Liver (tissue), 9 donors: ENCODE measurements around the gene ARHGEF4. TPM values are rescaled to one million over a fixed set of nuclear protein-coding genes. Genes with fewer than 3 reads are reported as not detected.

Experiments used
- DNase-seq: peaks from one replicate; pipeline ENCODE4 v3.0.0-alpha.2; 2017; ENCODE audit warnings: low spot score
- H3K27ac ChIP-seq, 2 donors: one replicate each; pipeline ENCODE4 v1.7.0; 2013; ENCODE audit warnings: inconsistent platforms in 2 of 2, low read length in 2 of 2, control low read depth in 1 of 2, low read depth in 1 of 2, mild to moderate bottlenecking in 1 of 2
- H3K27me3 ChIP-seq, 4 donors: one replicate each; pipeline versions ENCODE4 v1.6.1 to v1.7.0; 2013; ENCODE audit warnings: low read length in 3 of 4, inconsistent platforms in 1 of 4, mild to moderate bottlenecking in 1 of 4, moderate library complexity in 1 of 4; ENCODE audit not compliant: control insufficient read depth in 4 of 4, insufficient read depth in 4 of 4
- H3K36me3 ChIP-seq, 4 donors: one replicate each; pipeline versions ENCODE4 v1.6.1 to v1.7.0; 2013; ENCODE audit warnings: low read length in 3 of 4, mild to moderate bottlenecking in 3 of 4, low read depth in 1 of 4, moderate library complexity in 1 of 4; ENCODE audit not compliant: control insufficient read depth in 4 of 4, insufficient read depth in 3 of 4
- H3K4me1 ChIP-seq, 4 donors: one replicate each; pipeline versions ENCODE4 v1.6.1 to v1.7.0; 2013; ENCODE audit warnings: low read length in 3 of 4, mild to moderate bottlenecking in 3 of 4, moderate library complexity in 1 of 4; ENCODE audit not compliant: control insufficient read depth in 4 of 4, insufficient read depth in 4 of 4
- H3K4me3 ChIP-seq, 3 donors: one replicate each; pipeline versions ENCODE4 v1.6.1 to v1.7.0; 2013; ENCODE audit warnings: low read length in 3 of 3, control low read depth in 1 of 3, low read depth in 1 of 3, mild to moderate bottlenecking in 1 of 3
- H3K9ac ChIP-seq, 2 donors: one replicate each; pipeline ENCODE4 v1.7.0; 2013; ENCODE audit warnings: low read length in 2 of 2, mild to moderate bottlenecking in 2 of 2, moderate library complexity in 2 of 2, control low read depth in 1 of 2, low read depth in 1 of 2
- H3K9me3 ChIP-seq, 4 donors: one replicate each; pipeline versions ENCODE4 v1.6.1 to v1.7.0; 2013; ENCODE audit warnings: low read length in 3 of 4; ENCODE audit not compliant: control insufficient read depth in 4 of 4
- ATF3 ChIP-seq: IDR thresholded peaks from 2 replicates; pipeline ENCODE4 v1.6.1; 2016; ENCODE audit warnings: antibody characterized with exemption
- CTCF ChIP-seq: fragments of 150-350 bp; IDR thresholded peaks from 2 replicates; pipeline ENCODE4 v1.5.1; 2017; ENCODE audit warnings: improper control_type of control experiment, low read depth, low read length; ENCODE audit not compliant: missing input control
- EGR1 ChIP-seq, 2 donors: IDR thresholded peaks; 2 replicates each; pipeline ENCODE4 v1.6.1; 2016 to 2018; ENCODE audit warnings: antibody characterized with exemption in 2 of 2, low read depth in 2 of 2
- FOXA1 ChIP-seq: IDR thresholded peaks from 2 replicates; pipeline ENCODE4 v1.6.1; 2016; ENCODE audit warnings: antibody characterized with exemption
- FOXA2 ChIP-seq: IDR thresholded peaks from 2 replicates; pipeline ENCODE4 v1.6.1; 2016; ENCODE audit warnings: antibody characterized with exemption
- GABPA ChIP-seq, 2 donors: IDR thresholded peaks in 1 of 2; conservative IDR thresholded peaks in 1 of 2; 2 replicates each; pipeline ENCODE4 v1.6.1; 2016; ENCODE audit warnings: antibody characterized with exemption in 2 of 2, mild to moderate bottlenecking in 1 of 2, moderate library complexity in 1 of 2
- HNF4A ChIP-seq, 2 donors: conservative IDR thresholded peaks; 2 replicates each; pipeline ENCODE4 v1.6.1; 2016; ENCODE audit warnings: antibody characterized with exemption in 2 of 2, mild to moderate bottlenecking in 2 of 2
- HNF4G ChIP-seq: IDR thresholded peaks from 2 replicates; pipeline ENCODE4 v1.6.1; 2016; ENCODE audit warnings: antibody characterized with exemption
- JUND ChIP-seq, 2 donors: IDR thresholded peaks; 2 replicates each; pipeline ENCODE4 v1.6.1; 2016; ENCODE audit warnings: antibody characterized with exemption in 2 of 2
- MAX ChIP-seq: IDR thresholded peaks from 2 replicates; pipeline ENCODE4 v1.6.1; 2016; ENCODE audit warnings: antibody characterized with exemption
- NR2F2 ChIP-seq: IDR thresholded peaks from 2 replicates; pipeline ENCODE4 v1.6.1; 2016; ENCODE audit warnings: antibody characterized with exemption
- REST ChIP-seq: IDR thresholded peaks from 2 replicates; pipeline ENCODE4 v1.6.1; 2016; ENCODE audit warnings: antibody characterized with exemption, mild to moderate bottlenecking
- RXRA ChIP-seq, 2 donors: IDR thresholded peaks; 2 replicates each; pipeline ENCODE4 v1.6.1; 2017 to 2018; ENCODE audit warnings: antibody characterized with exemption in 2 of 2, mild to moderate bottlenecking in 1 of 2
- SP1 ChIP-seq: IDR thresholded peaks from 2 replicates; pipeline ENCODE4 v1.6.1; 2018; ENCODE audit warnings: antibody characterized with exemption, mild to moderate bottlenecking
- TAF1 ChIP-seq: conservative IDR thresholded peaks from 2 replicates; pipeline ENCODE4 v1.6.1; 2016; ENCODE audit warnings: antibody characterized with exemption, mild to moderate bottlenecking
- YY1 ChIP-seq: IDR thresholded peaks from 2 replicates; pipeline ENCODE4 v1.6.1; 2016; ENCODE audit warnings: antibody characterized with exemption, mild to moderate bottlenecking
- WGBS: extraction: QIAGEN DNeasy Blood & Tissue Kit; methylation state at CpG from one replicate; pipeline ENCODE4 v1.1.7; 2013; 5-methylcytosine and 5-hydroxymethylcytosine counted together
- polyA plus RNA-seq, 2 donors: library from polyadenylated mRNA; stranded (reverse) in 1 of 2; unstranded in 1 of 2; fragments of 200-250 nt in 1 of 2; fragments of >200 nt in 1 of 2; fragmentation: Nextera tagmentation in 1 of 2; extraction: Ambion mirVana in 1 of 2; gene quantifications; one replicate each; pipeline versions ENCODE4 v1.2.1 to v1.2.3, GENCODE V29; 2013 to 2015
- total RNA-seq, 2 donors: library from RNA; depleted of rRNA; stranded (reverse); fragments of >200 nt; gene quantifications; one replicate each; pipeline ENCODE4 v1.2.3, GENCODE V29; 2014
- TF ChIP-seq, protein P1 (sequence below): IDR thresholded peaks from 2 replicates; pipeline ENCODE4 v1.6.1; 2016; ENCODE audit warnings: antibody characterized with exemption
- donor health status: healthy.
- donor health status: healthy.
- donor health status: healthy.
- donor health status: healthy.
- donor health status: healthy.

ARHGEF4 gene
- total and polyA plus RNA-seq, 4 donors, result 0.08 TPM; not detected in 2

DNA sequence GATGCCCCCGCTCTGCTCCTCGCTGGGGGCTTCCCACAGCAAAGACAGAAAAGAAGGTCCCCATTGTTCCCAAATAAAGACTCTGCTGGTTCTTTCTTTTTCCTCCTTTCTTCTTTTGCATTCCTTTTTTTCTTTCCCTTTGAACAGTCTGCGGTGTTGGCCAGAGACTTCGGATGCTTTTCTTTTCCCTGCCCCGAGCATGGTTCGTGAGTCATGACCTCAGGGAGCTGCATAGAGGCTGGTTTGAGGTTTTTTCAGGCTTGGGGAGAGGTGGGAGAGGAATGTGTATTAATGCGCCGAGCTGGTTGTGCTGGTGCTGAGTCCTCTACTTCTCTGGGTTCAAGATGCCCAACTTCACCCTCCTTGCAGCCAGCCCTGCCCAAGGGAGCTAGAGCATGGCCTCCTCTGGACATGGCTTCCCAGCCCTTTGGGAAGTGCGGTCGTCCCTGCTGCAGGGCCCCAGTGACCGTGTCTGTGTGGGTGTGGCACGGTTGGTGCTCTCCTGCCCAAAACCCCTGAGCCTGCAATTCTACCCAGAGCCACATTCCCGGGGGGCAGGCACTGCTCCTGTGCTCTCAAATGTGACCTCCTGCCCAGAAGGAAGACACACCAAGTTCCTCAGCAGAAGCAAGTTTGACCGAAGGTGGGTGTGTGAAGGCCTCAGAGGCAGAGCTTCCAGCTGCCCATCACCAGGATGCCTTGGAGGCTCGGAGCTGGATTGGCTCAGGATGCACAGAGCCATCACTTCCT is 9.0 kb upstream of the ARHGEF4 start:
- 81% methylated on average over 15 of the region's 15 CpGs for whole genome bisulfite sequencing
- H3K4me1 ChIP-seq, result no peaks in the 10 kb centered on the region
- H3K9me3 ChIP-seq, result no peaks in the 10 kb centered on the region
- no peak overlapping the region for H3K9ac ChIP-seq
- DNase-seq, result no peak
- H3K27me3 ChIP-seq, result no peaks in the 10 kb centered on the region
- H3K27ac ChIP-seq, result no peak overlapping the region
- TF ChIP-seq GABPA (IDR thresholded peaks at IDR 0.05 in 1 of 2, conservative IDR thresholded peaks at IDR 0.05 in 1 of 2), result no peak
- TF ChIP-seq SP1, result no peak
- no peak overlapping the region for H3K4me3 ChIP-seq
- no peaks in the 10 kb centered on the region for H3K36me3 ChIP-seq

DNA sequence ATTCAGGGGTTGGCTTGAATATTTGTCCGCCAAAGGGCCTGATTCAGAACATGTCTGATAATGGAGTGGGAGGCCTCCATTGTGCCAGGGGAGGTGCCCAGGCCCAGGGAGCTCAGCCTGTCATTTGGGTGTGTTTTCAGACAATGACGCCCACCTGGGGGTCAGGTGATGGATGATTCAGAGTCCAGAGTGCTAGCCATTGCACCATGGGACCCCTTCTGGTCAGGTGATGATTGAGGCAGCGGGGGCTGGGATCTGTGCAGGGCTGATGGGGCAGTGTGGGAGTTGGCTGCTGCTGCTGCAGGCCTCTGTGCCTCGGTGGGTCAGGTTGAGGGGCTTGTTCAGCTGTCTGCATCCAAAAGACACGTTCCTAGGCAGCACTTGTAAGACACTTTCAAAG is 8.3 kb upstream of the ARHGEF4 start:
- H3K27ac ChIP-seq, result no peak overlapping the region
- no peaks in the 10 kb centered on the region for H3K9me3 ChIP-seq
- no peak for DNase-seq
- TF ChIP-seq CTCF (no peak), FOXA2 (no peak), RXRA (IDR thresholded peaks at IDR 0.05) (no peak), TAF1 (no peak), ATF3 (no peak), REST (no peak), JUND (IDR thresholded peaks at IDR 0.05) (no peak), HNF4A (conservative IDR thresholded peaks at IDR 0.05) (no peak), GABPA (IDR thresholded peaks at IDR 0.05 in 1 of 2, conservative IDR thresholded peaks at IDR 0.05 in 1 of 2) (no peak)
- no peaks in the 10 kb centered on the region for H3K36me3 ChIP-seq
- no peaks in the 10 kb centered on the region for H3K27me3 ChIP-seq
- H3K9ac ChIP-seq, result no peak overlapping the region
- 90% methylated on average over 5 of the region's 5 CpGs for WGBS
- H3K4me1 ChIP-seq, result no peaks in the 10 kb centered on the region
- H3K4me3 ChIP-seq, result no peak overlapping the region

DNA sequence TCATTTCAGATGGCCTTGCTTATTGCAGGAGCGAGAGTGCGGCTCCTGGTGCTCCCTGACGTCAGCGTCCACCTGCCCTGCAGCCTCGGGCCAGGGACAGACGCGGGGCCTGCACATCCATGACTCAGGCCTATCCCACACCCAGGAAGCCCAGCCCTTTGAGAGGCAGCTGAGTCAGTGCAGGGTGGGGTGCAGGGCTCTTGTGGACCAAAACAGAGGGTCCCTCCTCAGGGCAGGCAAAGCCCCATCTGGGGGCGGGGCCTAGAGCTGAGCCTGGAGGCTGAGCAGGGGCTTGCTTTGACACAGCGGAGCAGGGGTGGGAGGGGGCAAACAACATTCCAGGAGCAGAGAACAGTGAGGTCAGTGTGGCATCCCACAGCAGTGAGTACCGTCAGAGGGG is 7.7 kb upstream of the ARHGEF4 start:
- H3K9ac ChIP-seq, result no peak overlapping the region
- 93% methylated on average over 10 of the region's 10 CpGs for WGBS
- H3K36me3 ChIP-seq, result no peaks in the 10 kb centered on the region
- no peaks in the 10 kb centered on the region for H3K9me3 ChIP-seq
- DNase-seq, result no peak
- H3K27ac ChIP-seq, result no peak overlapping the region
- no peak overlapping the region for H3K4me3 ChIP-seq
- H3K27me3 ChIP-seq, result no peaks in the 10 kb centered on the region
- no peaks in the 10 kb centered on the region for H3K4me1 ChIP-seq
- TF ChIP-seq YY1, result no peak
- no peak for TF ChIP-seq MAX
- TF ChIP-seq, protein P1, sequence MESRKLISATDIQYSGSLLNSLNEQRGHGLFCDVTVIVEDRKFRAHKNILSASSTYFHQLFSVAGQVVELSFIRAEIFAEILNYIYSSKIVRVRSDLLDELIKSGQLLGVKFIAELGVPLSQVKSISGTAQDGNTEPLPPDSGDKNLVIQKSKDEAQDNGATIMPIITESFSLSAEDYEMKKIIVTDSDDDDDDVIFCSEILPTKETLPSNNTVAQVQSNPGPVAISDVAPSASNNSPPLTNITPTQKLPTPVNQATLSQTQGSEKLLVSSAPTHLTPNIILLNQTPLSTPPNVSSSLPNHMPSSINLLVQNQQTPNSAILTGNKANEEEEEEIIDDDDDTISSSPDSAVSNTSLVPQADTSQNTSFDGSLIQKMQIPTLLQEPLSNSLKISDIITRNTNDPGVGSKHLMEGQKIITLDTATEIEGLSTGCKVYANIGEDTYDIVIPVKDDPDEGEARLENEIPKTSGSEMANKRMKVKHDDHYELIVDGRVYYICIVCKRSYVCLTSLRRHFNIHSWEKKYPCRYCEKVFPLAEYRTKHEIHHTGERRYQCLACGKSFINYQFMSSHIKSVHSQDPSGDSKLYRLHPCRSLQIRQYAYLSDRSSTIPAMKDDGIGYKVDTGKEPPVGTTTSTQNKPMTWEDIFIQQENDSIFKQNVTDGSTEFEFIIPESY, result no peak
- TF ChIP-seq SP1, result no peak
- TF ChIP-seq NR2F2, result no peak
- TF ChIP-seq FOXA1, result no peak
- TF ChIP-seq RXRA (IDR thresholded peaks at IDR 0.05), result no peak
- no peak for TF ChIP-seq EGR1 (IDR thresholded peaks at IDR 0.05; ENCODE audit: low read depth in 2 of 2)
- TF ChIP-seq REST, result no peak
- no peak for TF ChIP-seq GABPA (IDR thresholded peaks at IDR 0.05 in 1 of 2, conservative IDR thresholded peaks at IDR 0.05 in 1 of 2)
- TF ChIP-seq HNF4G, result no peak
